Stimulated activated CD4-positive, alpha-beta T cell treated with anti-CD3 and anti-CD28 coated beads, Interleukin-4, amount 100 ng/mL, for 48 hours (primary cell): ENCODE data around the gene LCE3E.
"Not testable (repeated sequence)": the region's sequence is repeated elsewhere in the genome, so short reads cannot be mapped to it uniquely, and the experiment has no call there.

Experiments
- DNase-seq, 2 donors: peaks; one replicate each; pipeline ENCODE4 v3.0.0-alpha.2; 2020; ENCODE audit warnings: low read depth in 2 of 2

The LCE3E gene

GRCh38 chr1:152566681-152567080 is at the start of gene LCE3E:
Gene LCE3E, minus strand, starts transcription at chr1:152566780. Its CDS starts 572 bp downstream, at chr1:152566208.
- no peak for DNase-seq

GRCh38 chr1:152613511-152613910 is 46.9 kb upstream of the LCE3E start, which contains the start of gene LCE3B:
Gene LCE3B, plus strand, starts transcription at chr1:152613811. Its CDS starts 0 bp downstream, at chr1:152613811.
- no peak for DNase-seq

- DNase-seq: no peak
These were observed 33.4 kb upstream of the LCE3E start, which contains the start of gene LCE3C for GRCh38 chr1:152599934-152600333. Gene LCE3C, plus strand, starts transcription at chr1:152600234. Its CDS starts 498 bp downstream, at chr1:152600732.

- DNase-seq: no peak
These were observed 30.4 kb upstream of the LCE3E start for GRCh38 chr1:152596986-152597385.

- DNase-seq: no peak
These were observed 19.0 kb upstream of the LCE3E start for GRCh38 chr1:152585586-152585985.

- DNase-seq: no peak
These were observed 16.1 kb upstream of the LCE3E start for GRCh38 chr1:152582647-152583046.

GRCh38 chr1:152580433-152580832 is 13.9 kb upstream of the LCE3E start, which contains the start of gene LCE3D:
Gene LCE3D, minus strand, starts transcription at chr1:152580516. Its CDS starts 580 bp downstream, at chr1:152579936.
- DNase-seq: no peak

GRCh38 chr1:152579526-152579925 is 12.9 kb upstream of the LCE3E start:
- not testable (repeated sequence) for DNase-seq

- no peak for DNase-seq
These were observed 10.6 kb upstream of the LCE3E start for GRCh38 chr1:152577168-152577567.

- no peak for DNase-seq
These were observed 905 bp downstream of the LCE3E start for GRCh38 chr1:152565535-152566215.

GRCh38 chr1:152565115-152565514 is 1.5 kb downstream of the LCE3E start:
- DNase-seq: no peak

- not testable (repeated sequence) for DNase-seq
These were observed 18.2 kb downstream of the LCE3E start for GRCh38 chr1:152548358-152548757.

- no peak for DNase-seq
These were observed 19.9 kb downstream of the LCE3E start for GRCh38 chr1:152546704-152547103.

GRCh38 chr1:152543820-152544219 is 22.8 kb downstream of the LCE3E start:
- DNase-seq: peak in 1 of 2 donors; percentile 1

- DNase-seq: no peak
These were observed 26.7 kb downstream of the LCE3E start for GRCh38 chr1:152539901-152540300.

GRCh38 chr1:152537496-152537895 is 29.1 kb downstream of the LCE3E start:
- no peak for DNase-seq

- no peak for DNase-seq
These were observed 30.8 kb downstream of the LCE3E start for GRCh38 chr1:152535774-152536173.

- DNase-seq: peak; percentile 12 to 32
These were observed 33.1 kb downstream of the LCE3E start for GRCh38 chr1:152533327-152533938.

- DNase-seq: no peak
These were observed 41.4 kb downstream of the LCE3E start for GRCh38 chr1:152525080-152525641.

- no peak for DNase-seq
These were observed 46.0 kb downstream of the LCE3E start for GRCh38 chr1:152520561-152521090.

- DNase-seq: no peak
These were observed 46.7 kb downstream of the LCE3E start for GRCh38 chr1:152519851-152520250.

- DNase-seq: no peak
These were observed 49.3 kb downstream of the LCE3E start for GRCh38 chr1:152517237-152517811.
